GM12874 (cell line): Measurements from ENCODE around the gene HSPBAP1.

Experiments
- TF ChIP-seq, protein P1 (sequence below): IDR thresholded peaks from 2 replicates; pipeline ENCODE4 v1.5.1; 2011; ENCODE audit warnings: low read depth, mild to moderate bottlenecking, control low read depth, low read length, moderate library complexity; ENCODE audit not compliant: insufficient read depth

HSPBAP1 gene

DNA sequence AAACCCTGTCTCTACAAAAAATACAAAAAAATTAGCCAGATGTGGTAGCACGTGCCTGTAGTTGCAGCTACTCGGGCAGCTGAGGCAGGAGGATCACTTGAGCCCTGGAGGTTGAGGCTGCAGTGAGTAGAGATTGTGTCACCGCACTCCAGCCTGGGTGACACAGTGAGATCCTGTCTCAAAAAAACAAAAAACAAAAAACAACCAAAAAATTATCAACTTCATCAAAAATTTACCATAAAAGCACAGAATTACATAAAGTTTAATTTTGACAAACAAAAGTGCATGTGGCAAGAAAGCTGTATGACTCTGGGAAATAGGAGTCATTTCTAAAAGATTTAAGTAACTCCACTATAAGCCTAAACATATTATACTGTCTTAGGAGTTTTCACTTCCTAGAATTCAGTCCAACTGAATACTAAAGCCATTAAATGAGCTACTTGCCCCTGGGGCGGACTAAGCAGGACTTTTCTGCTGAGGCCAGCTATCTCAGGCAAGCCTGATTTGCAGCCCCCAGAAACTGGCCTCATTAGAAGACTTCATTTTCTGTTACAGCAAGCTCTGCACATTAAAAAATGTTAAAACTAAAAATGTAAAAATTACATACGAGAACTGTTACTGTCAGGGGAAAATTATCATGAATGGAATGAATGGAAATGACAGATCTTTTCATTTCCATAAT lies 23.0 kb downstream of the HSPBAP1 start:
- TF ChIP-seq, protein P1, sequence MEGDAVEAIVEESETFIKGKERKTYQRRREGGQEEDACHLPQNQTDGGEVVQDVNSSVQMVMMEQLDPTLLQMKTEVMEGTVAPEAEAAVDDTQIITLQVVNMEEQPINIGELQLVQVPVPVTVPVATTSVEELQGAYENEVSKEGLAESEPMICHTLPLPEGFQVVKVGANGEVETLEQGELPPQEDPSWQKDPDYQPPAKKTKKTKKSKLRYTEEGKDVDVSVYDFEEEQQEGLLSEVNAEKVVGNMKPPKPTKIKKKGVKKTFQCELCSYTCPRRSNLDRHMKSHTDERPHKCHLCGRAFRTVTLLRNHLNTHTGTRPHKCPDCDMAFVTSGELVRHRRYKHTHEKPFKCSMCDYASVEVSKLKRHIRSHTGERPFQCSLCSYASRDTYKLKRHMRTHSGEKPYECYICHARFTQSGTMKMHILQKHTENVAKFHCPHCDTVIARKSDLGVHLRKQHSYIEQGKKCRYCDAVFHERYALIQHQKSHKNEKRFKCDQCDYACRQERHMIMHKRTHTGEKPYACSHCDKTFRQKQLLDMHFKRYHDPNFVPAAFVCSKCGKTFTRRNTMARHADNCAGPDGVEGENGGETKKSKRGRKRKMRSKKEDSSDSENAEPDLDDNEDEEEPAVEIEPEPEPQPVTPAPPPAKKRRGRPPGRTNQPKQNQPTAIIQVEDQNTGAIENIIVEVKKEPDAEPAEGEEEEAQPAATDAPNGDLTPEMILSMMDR, result no peak

DNA sequence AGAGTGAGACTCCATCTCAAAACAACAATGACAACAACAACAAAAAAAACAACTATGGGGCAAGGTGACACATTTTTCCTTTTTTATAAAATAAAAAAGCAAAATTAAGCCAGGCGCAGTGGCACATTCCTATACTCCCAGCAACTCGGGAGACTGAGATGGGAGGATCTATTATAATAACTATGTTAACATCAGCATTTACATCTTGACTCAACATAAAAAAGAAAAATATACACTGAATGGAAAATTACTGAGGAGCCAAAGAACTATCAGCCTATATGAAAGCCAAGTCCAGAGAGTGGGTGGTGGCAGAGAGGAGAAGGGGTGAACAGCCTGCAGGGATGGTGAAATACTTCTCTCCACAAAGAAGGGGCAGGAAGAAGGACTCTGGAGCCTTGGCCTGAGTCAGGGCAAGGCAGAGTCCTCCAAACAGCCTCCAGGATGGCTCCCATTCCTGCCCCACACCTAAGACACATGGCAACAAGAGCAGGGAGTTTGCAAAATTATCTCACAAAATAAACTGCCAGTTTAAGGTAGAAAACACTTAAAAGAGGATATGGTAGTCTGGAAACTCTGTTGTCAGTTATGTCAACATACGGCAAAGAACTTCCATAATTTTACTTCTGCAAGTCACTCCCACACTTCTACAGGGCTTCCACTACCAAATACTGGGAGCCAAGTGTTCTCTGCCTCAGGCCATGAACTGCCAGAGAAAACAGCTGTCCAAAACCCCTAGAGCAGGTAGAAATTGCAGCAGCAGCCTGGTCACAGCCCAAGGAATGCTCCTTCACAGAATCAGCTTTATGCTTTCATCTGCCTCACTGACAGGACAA lies 25.9 kb downstream of the HSPBAP1 start:
- TF ChIP-seq, protein P1, result no peak

DNA sequence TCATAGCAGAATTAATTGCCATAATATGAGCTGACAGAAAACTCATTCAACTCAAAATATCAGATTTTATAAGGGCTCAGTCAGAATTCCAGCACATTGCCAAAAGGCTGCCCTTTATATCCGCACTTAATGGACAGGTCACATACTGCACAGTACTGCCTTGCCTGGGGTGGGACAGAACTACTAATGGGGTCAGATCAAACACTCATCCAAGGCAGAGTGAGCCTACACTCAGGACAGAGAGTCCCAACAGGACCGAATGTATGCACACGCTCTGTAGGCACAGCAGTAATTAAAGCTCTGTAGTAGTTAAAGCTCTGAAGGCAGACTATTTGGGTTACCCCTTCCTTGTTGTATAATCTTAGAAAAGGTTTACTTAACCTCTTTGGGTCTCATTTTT lies 27.2 kb downstream of the HSPBAP1 start:
- TF ChIP-seq, protein P1, result no peak

DNA sequence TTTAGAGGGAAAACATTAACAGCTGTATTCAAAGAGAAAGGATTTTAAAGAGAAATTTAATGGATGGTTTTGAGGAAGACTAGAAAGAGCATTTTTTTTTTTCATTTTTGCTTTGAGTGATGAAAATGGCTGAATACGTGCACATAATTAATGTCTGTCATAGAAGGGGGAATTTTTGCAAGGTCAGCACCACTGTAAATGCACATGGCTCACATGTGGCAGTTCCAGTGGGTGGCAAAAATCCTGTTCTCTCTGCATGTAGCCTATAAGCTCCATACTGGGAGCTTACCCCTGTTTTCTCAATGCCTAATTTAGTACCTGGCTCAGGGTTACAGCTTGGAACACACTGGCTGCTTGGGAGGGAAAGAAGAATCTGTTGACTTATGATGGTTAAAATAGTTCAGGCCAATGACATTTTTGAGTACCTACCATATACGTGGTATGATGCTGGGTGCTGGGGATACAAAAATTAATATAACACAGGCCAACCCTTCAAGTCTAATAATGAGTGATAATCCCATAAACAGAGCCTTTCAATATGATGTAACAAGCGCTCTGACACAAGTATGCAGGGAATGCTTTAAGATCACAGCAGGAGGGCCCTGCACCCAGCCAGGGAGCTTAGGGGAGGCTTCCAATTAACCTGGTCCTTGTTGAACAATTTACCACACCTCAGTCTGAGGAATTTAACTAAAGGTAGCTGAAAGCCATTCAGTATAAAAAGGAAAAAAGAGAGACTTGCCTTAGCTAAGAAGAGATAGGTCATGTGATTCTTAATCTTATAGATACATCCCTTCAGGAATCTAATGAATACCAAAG lies 33.0 kb downstream of the HSPBAP1 start:
- TF ChIP-seq, protein P1, result no peak

DNA sequence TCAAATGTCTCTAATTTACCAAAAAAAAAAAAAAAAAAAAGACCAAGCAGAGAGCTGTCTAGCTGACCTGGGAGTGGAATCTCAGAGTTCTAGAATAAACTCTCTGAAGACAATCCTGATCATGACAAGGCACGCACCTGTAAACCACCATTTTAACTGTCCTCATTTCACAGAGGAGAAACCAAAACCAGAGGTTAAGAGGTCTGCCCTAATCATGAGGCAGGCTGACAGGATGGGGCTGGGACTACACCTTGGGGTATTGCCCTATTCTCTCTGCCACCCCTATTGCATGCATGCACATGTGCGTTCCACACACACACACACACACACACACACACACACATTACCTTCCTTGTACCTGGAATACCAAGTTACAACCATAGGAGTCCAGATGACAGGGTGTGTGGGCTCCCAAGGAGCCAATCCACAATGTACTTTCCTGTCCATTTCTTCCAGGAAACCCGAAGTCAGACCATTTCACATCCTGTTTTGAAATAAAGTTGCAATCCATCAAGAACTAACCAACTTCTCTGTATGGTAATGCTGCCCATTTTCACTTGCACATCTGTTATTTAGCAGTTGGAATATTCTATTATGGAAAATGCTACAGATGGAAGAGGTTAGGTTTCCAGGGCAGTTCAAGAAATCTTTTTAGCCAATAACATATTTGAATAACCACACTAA lies 34.6 kb downstream of the HSPBAP1 start:
- TF ChIP-seq, protein P1, result no peak

DNA sequence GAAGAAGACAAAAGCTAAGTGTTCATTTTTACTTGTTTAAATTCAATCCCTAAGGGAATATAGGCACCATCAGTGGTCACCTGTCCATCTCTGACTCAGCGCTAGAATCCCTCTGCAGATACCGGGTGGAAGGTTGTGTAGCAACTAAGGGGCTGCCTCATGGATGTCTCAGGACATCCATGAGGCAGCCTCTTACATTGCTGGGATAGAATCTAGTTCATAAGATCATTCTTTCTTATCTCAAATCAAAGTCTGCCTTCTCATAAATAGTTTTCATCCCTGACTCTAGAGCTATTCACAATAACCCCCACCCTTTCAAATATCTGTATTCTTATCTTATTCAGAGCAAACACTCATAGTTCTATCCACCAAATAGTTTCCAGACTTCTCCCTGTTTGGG lies 38.1 kb downstream of the HSPBAP1 start:
- TF ChIP-seq, protein P1, result no peak
